Upper lobe of left lung (tissue), 6 donors: ENCODE measurements around the gene MILR1. TPM values are rescaled to one million over a fixed set of nuclear protein-coding genes. Genes with fewer than 3 reads are reported as not detected.

Experiments
- small RNA-seq, 4 donors: library from RNA; depleted of rRNA; stranded (forward); fragments of <200 nt; gene quantifications; one replicate each; pipeline ENCODE3, GENCODE V24; 2016
- total RNA-seq, 6 donors: library from RNA; depleted of rRNA in 4 of 6; stranded (reverse); fragments of >200 nt in 4 of 6; gene quantifications; one replicate each; pipeline versions ENCODE4 v1.1.0 to v1.2.1, GENCODE V29; 2016 to 2021
- donor health status: DM: no; HTN: no; CAD: no; lungs with moderate emphysema.
- donor health status: DM: no; HTN: yes; CAD: no; lungs with severe emphysema.

Gene MILR1
- total RNA-seq, 6 donors from 2014 or later = 6.3 to 22.9 (median 10.2) TPM

Small RNA genes lying within 50 kb of the gene (small RNA-seq; reads per million reads assigned to genes)
- gene ATP5MFP4 (0 reads per million in 4 donors), gene MIR1273E (0 reads per million in 4 donors)

Other genes starting within 250 kb of the MILR1 start
- gene TEX2, start 185.9 kb upstream of the MILR1 start, total RNA-seq = 10 to 100 TPM; 42.3 to 96.1 (median 53.4) TPM
- gene PECAM1, start 58.3 kb upstream of the MILR1 start, total RNA-seq = 100 to 1,000 TPM; 142 to 635 (median 351) TPM
- 10 to 100 TPM in 5 of 6 donors, 1 to 10 TPM in 1; 4.1 to 25.2 (median 12.6) TPM for gene POLG2, start 47.9 kb downstream of the MILR1 start, total RNA-seq
- 1,000 to 10,000 TPM in 1 of 6 donors, 100 to 1,000 TPM in 5; 554 to 1,286 (median 754) TPM for gene DDX5, start 57.2 kb downstream of the MILR1 start, total RNA-seq
- 100 to 1,000 TPM in 1 of 6 donors, 10 to 100 TPM in 5; 24.3 to 168 (median 35.7) TPM for gene CEP95, start 57.9 kb downstream of the MILR1 start, total RNA-seq
- gene SMURF2, start 213.2 kb downstream of the MILR1 start, total RNA-seq = 10 to 100 TPM; 24.1 to 58.2 (median 34.9) TPM